Stimulated activated CD4-positive, alpha-beta T cell treated with anti-CD3 and anti-CD28 coated beads, Interleukin-15, amount 100 ng/mL, for 48 hours (primary cell): ENCODE data around the gene NEDD4L.

Experiments used
- DNase-seq, 2 donors: peaks; one replicate each; pipeline ENCODE4 v3.0.0-alpha.2; 2020; ENCODE audit warnings: low read depth in 2 of 2

NEDD4L gene

GRCh38 chr18:58118536-58118935 lies 74.5 kb downstream of the NEDD4L start:
- DNase-seq = no peak

GRCh38 chr18:58119819-58120218 lies 75.8 kb downstream of the NEDD4L start:
- DNase-seq = no peak

DNA sequence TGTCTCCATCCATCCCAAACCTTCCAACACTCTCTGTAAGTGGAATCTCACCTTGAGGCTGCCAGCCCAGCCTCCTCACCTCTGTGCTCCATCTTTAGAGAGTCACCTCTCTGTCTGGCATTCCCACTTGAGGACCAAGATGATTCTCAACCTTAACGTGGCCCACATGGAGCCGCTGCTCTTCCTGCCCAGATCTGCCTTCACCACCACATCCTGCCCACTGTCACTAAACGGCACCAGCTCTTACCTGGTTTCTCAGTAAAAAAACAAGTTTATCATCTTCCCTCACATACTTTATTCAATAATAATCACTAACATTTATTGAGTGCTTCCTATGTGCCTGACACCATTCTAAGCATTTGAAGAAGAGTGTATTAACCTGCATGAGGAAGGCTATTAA lies 80.4 kb downstream of the NEDD4L start:
- no peak for DNase-seq

DNA sequence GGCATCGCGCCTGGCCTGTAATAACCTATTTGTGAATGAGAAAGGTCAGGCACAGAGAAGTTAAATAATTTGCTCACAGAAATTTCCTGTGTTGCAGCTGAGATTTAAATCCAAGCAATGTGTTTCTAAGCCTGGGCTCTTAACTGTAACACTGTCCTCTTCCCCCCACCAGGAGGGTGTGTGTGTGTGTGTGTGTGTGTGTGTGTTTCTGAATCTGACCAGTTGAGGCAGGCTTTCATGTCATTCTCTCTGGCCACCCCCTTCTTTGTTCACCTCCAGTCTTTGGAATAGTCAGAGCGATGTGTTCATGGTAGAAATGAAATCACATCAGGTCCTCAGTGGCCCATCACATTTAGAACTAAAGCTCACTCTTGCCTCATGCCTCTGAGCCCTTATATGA lies 81.2 kb downstream of the NEDD4L start:
- no peak for DNase-seq

- DNase-seq = no peak
Observed at GRCh38 chr18:58125756-58126155, 81.7 kb downstream of the NEDD4L start.

GRCh38 chr18:58128381-58129374 lies 84.7 kb downstream of the NEDD4L start:
- DNase-seq = no peak

- no peak for DNase-seq
Observed at GRCh38 chr18:58132595-58133261, 88.7 kb downstream of the NEDD4L start.

DNA sequence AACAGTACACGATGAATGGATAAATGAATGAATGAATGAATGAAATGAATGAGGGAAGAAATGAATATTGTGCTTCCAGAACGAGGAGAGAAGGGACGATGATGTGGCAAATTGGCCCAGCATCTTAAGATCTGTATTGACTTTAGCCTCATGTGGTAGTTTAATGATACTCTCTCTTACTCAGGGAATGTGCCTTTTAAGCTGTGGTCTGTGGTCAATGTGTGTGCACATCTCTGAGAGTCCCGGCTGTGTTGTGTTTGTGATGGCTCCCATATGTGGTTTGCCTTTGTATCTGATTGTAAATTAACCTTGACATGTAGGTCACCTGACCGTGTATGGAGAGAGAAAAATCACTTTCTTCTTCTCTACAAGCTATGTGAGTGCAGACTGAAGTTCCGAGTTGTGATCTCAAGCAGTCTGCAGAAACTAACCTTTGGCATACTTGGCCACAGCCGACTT lies 91.2 kb downstream of the NEDD4L start:
- no peak for DNase-seq

DNA sequence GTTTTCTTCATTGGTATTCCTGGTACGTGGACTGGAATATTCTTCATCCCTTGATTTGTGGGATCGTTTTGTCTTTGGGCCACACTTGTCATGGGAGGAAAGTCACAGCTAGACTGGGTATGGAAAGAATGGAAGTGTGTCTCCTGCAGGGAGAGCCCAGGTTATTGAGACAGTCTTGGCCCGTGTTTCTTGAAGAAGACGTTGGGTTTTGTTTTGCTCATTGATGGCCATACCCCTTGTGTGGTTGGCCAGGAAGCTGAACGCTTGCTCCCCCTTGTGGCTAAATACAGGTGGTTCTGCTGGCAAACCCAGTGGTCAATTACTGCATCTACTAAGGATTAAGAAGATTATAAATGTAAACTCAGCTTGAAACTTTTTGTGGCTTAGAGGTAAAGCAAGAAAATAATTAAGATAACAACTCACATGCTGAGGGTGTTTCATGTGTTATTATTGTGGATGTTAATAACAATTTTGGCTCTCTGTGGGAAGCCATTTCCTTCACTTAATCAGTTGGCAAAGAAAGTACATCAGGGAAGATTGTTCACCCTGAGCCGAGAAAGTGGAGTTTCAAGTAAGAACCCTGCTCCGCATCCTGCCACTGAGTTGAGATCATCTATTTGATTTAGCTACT lies 91.8 kb downstream of the NEDD4L start:
- peak; percentile 25 to 40 for DNase-seq

- DNase-seq = no peak
Observed at GRCh38 chr18:58136879-58137278, 92.9 kb downstream of the NEDD4L start.

DNA sequence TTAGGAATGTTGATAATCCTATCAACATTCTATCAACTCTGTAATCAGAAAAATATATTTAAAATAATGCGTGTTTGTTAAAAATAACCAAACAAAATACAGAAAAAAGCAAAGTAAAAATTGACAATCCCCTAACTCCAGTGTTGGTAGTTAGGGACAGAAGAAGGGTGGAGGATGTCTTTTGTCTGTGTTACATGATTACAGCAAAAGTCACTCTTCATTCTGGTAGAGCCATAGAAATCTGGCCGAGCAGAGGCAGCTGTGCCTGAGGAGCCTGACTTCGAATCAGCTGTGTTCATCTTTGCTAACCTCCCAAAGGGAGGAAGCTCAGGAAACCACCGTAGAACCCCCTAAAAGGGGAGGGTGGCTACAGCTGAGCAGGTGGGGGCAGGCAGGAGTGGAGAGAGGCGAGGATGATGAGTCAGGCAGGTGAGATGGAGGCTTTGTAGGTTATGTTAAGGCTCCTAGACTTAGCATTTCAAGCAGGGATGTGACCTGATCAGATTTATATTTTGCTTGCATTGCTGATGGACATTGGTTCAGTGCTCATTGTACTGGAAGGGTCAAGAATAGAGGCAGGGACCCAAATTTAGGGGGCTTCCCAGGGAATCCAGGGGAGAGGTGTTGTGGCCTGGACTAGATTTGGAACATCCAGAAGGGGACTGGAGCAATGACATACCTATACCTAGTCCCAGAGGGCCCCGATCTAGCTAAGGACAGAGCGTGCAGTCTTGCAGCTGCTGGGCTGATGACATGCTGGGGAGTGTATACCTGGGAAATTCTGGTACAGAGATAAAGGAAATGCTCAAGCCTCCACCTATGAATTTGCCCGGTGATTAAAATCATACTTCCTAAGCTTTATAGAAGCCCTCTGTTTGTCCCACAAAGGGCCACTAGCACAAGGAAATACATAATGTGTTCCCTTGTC lies 95.7 kb downstream of the NEDD4L start:
- DNase-seq = no peak

DNA sequence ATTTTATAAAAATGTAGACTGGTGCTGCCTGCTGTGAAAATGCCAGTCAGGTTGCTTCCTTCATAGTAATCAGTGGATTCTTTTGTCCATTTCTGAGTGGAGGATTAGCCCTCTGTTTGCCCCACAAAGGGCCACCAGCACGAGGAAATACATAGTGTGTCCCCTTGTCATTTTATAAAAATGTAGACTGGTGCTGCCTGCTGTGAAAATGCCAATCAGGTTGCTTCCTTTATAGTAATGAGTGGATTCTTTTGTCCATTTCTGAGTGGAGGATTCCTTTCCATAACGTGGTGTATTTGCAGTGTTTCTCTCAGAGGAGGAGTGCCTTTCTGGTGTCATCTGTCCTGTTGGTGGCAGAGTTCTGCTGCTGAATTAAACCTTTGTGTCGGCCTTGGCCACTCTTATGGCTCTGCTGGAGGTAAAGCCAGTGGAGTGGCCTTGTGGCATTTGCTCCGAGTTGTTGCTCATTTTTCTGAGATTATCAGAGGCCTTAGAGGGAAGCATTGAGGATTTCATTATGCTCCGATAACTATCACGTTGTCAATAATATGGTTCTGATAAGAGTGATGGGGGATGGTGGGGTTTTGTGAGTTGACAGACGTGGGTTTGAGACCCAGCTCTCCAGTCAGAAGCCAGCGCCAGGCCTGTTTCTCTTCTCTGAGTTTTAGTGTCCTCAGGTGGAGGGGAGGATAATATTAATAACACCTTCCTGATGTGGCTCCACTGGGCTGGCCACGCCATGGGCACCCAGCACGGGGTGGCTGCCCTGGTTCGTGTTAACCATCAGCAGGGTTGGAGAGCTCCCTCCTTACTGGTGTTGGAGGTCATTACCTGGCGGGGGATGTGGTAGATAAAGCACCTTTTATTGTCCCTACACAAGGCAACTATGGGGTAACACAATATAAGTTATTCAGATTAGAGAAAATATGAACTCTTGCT lies 96.6 kb downstream of the NEDD4L start:
- no peak for DNase-seq

- DNase-seq = no peak
Observed at GRCh38 chr18:58143386-58143785, 99.4 kb downstream of the NEDD4L start.

DNA sequence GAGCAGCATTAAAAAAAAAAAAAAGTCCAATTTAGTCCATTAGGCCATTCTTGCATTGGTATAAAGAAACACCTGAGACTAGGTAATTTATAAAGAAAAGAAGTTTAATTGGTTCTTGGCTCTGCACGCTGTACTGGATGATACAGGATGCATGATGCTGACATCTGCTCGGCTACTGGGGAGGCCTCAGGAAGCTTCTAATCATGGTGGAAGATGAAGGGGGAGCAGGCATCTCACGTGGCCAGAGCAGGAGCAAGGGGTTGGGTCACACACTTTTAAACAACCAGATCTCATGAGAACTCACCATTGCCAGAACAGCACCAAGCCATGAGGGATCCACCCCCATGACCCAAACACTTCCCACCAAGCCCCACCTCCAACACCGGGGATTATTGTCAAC lies 100.1 kb downstream of the NEDD4L start:
- DNase-seq = no peak

DNA sequence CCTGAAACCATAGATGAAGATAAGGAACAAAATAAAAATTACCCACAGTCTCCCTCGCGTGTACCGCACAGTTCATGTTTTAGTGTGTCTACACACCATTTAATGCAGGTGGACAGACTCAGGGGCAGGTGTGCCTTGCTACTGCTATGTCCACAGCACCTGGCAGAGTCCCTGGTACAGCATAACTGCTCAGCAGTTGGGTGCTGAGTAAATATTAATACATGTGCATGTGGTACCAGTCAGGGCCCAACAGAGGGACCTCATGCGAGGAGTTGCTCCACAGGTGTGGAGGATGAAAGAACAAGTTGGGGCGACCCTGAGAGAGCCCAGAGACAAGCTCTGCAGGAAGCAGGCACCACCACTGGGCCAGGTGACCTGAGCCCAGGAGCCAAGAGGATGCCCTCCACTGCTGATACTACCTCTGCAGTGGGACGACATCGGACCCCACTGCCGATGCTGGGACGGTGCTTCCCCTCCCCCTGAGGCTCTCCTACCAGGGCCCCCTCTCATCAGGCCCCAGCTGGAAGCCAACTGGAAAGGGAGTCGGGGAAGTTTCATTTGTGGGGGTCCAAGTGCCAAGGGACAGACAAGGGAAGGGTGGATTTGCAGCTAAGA lies 100.8 kb downstream of the NEDD4L start:
- no peak for DNase-seq

- no peak for DNase-seq
Observed at GRCh38 chr18:58146099-58146498, 102.1 kb downstream of the NEDD4L start.

GRCh38 chr18:58148954-58149471 lies 105.0 kb downstream of the NEDD4L start:
- DNase-seq = no peak

GRCh38 chr18:58150772-58151171 lies 106.7 kb downstream of the NEDD4L start:
- no peak for DNase-seq

GRCh38 chr18:58152216-58152615 lies 108.2 kb downstream of the NEDD4L start:
- no peak for DNase-seq

GRCh38 chr18:58152891-58153290 lies 108.9 kb downstream of the NEDD4L start:
- no peak for DNase-seq
